Measurements from ENCODE around the gene APBB2. TPM values are rescaled to one million over a fixed set of nuclear protein-coding genes. Genes with fewer than 3 reads are reported as not detected.

APBB2 gene
- total RNA-seq, 3 donors from 2014 or later (not counting 1 experiment from before 2014, with no cell fraction given) = 0.38 to 0.48 TPM; not detected in 1

DNA sequence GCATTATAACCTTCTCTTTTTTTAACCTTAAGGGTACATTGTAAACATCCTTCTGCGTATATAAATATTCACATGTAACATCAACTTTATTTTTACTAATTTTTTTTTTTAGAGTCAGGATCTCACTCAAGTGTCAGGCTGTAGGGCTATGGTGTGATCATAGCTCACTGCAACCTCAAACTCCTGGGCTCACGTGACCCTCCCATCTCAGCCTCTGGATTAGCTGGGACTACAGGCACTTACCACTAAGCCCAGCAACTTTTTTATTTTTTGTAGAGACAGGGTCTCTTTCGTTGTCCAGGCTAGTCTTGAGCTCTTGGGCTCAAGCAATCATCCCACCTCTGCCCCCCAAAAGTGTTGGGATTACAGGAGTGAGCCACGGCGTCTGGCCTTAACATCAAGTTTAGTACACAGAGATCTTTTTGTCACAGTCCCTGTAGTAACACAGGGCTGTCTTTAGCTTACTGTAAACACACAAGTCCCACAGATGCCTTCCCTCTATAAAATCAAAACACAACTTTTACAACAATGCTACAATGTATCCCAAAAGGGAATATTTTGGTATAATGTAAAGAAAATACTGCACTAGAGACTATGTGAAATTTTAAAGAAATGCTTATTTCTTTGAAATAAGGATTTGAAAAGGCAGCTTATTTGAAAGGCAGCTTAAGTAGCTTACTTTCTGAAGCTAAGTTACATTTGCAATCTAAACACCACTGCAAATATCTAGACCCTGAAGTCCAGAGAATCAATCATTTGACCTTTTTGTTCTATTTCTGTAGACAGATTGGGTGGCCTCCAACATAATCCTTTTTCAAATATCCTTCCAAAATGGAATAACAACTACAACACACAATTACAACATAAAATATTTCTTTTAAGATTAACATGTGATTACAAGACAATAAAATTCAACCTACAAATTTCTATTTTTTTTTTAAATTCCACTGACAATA is 116.0 kb downstream of the APBB2 start:
- no peaks in the 10 kb centered on the region for H3K4me1 ChIP-seq (ENCODE audit: control insufficient read depth, insufficient read depth, low read length)
- intact Hi-C loops (cut with micrococcal nuclease) = no loop called here
- H3K9me3 ChIP-seq (ENCODE audit: control insufficient read depth, insufficient read depth, low read length) = no peaks in the 10 kb centered on the region
- no peaks in the 10 kb centered on the region for H3K36me3 ChIP-seq (ENCODE audit: control insufficient read depth, insufficient read depth, low read length)
- H3K27me3 ChIP-seq (ENCODE audit: control insufficient read depth, insufficient read depth, low read length) = no peaks in the 10 kb centered on the region
- no peak for DNase-seq
- no peak overlapping the region for H3K27ac Mint-ChIP-seq
- H3K4me1 Mint-ChIP-seq = no peaks in the 10 kb centered on the region
- H3K36me3 Mint-ChIP-seq = no peaks in the 10 kb centered on the region
- no peak for ATAC-seq
- TF ChIP-seq, protein P1, sequence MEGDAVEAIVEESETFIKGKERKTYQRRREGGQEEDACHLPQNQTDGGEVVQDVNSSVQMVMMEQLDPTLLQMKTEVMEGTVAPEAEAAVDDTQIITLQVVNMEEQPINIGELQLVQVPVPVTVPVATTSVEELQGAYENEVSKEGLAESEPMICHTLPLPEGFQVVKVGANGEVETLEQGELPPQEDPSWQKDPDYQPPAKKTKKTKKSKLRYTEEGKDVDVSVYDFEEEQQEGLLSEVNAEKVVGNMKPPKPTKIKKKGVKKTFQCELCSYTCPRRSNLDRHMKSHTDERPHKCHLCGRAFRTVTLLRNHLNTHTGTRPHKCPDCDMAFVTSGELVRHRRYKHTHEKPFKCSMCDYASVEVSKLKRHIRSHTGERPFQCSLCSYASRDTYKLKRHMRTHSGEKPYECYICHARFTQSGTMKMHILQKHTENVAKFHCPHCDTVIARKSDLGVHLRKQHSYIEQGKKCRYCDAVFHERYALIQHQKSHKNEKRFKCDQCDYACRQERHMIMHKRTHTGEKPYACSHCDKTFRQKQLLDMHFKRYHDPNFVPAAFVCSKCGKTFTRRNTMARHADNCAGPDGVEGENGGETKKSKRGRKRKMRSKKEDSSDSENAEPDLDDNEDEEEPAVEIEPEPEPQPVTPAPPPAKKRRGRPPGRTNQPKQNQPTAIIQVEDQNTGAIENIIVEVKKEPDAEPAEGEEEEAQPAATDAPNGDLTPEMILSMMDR (IDR thresholded peaks at IDR 0.05) = no peak
- H3K4me3 Mint-ChIP-seq = no peak overlapping the region
- no peak overlapping the region for H3K4me3 ChIP-seq (ENCODE audit: low read length)
- no peak overlapping the region for H3K27ac ChIP-seq (ENCODE audit: low read length)
- 83% methylated on average over 4 of the region's 5 CpGs for WGBS (ENCODE audit: insufficient coverage)
- no peaks in the 10 kb centered on the region for H3K27me3 Mint-ChIP-seq (ENCODE audit: low read depth in 2 of 2)
- H3K9me3 Mint-ChIP-seq = no peaks in the 10 kb centered on the region

DNA sequence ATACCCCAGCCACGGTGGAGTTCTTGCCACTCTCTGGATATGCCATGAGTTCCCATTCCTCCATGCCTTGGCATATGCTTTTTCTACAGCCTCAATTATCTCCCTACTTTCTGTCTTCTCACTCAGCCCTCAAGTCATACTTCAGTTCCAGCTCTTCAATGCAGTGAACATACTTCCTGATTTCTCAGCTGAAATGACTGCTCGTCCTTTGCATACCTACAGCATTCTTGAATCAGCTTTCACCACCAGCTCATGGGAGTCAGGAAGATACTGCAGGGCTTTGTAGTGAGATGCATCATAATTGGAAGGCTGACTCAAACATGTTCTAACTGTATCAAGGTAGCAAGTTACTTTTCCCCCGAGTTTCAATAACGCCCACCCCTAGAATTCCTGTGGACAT is 118.4 kb downstream of the APBB2 start:
- no peaks in the 10 kb centered on the region for H3K27me3 Mint-ChIP-seq (ENCODE audit: low read depth in 2 of 2)
- no peak for DNase-seq
- Histone ChIP-seq H3K27me3 (ENCODE audit: control insufficient read depth, insufficient read depth, low read length) (no peaks in the 10 kb centered on the region), H3K27ac (ENCODE audit: low read length) (no peak overlapping the region), H3K4me3 (ENCODE audit: low read length) (no peak overlapping the region), H3K9me3 (ENCODE audit: control insufficient read depth, insufficient read depth, low read length) (no peaks in the 10 kb centered on the region), H3K4me1 (ENCODE audit: control insufficient read depth, insufficient read depth, low read length) (no peaks in the 10 kb centered on the region), H3K36me3 (ENCODE audit: control insufficient read depth, insufficient read depth, low read length) (no peaks in the 10 kb centered on the region)
- intact Hi-C loops (cut with micrococcal nuclease) = no loop called here
- no peak overlapping the region for H3K4me3 Mint-ChIP-seq
- TF ChIP-seq, protein P1 (IDR thresholded peaks at IDR 0.05) = no peak
- no peak overlapping the region for H3K27ac Mint-ChIP-seq
- no peaks in the 10 kb centered on the region for H3K36me3 Mint-ChIP-seq
- no peaks in the 10 kb centered on the region for H3K9me3 Mint-ChIP-seq
- no peaks in the 10 kb centered on the region for H3K4me1 Mint-ChIP-seq
- ATAC-seq = no peak
- 83% methylated on average over 4 of the region's 4 CpGs for WGBS (ENCODE audit: insufficient coverage)

DNA sequence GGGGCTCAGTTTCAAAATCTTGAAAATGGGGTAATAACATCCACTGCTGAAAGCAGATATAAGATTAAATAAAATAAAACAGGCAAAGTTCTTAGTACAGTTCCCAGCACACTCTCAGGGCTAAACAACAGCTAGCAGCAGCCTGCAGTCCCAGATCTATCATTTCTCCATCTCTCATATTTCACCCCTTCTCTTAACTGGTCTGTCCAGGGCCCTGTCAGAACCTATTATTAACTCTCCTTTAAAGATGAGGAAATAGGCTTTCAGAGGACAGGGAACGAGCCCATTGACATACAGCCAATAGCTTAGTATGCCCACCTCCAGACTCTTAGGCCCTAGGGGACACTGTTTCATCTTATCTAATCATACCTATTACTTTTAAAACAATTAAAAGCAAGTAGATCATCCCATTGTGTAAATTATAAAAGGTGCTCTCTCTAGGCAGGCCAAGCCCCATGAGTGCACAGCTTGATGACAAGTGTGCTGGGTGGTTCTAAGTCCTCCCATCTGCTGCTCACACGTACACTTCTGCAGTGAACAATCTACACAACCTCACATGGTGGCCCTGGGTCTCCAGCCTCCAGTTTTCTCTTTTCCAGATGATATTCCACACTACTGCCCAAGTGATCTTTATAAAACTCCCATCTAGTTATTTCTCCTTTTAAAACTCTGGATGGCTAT is 119.0 kb downstream of the APBB2 start:
- Histone ChIP-seq H3K4me3 (ENCODE audit: low read length) (no peak overlapping the region), H3K27ac (ENCODE audit: low read length) (no peak overlapping the region), H3K27me3 (ENCODE audit: control insufficient read depth, insufficient read depth, low read length) (no peaks in the 10 kb centered on the region), H3K4me1 (ENCODE audit: control insufficient read depth, insufficient read depth, low read length) (no peaks in the 10 kb centered on the region), H3K9me3 (ENCODE audit: control insufficient read depth, insufficient read depth, low read length) (no peaks in the 10 kb centered on the region), H3K36me3 (ENCODE audit: control insufficient read depth, insufficient read depth, low read length) (no peaks in the 10 kb centered on the region)
- no peak overlapping the region for H3K4me3 Mint-ChIP-seq
- intact Hi-C loops (cut with micrococcal nuclease) = no loop called here
- WGBS (ENCODE audit: insufficient coverage) = 93% methylated on average over 2 of the region's 2 CpGs
- no peaks in the 10 kb centered on the region for H3K36me3 Mint-ChIP-seq
- H3K4me1 Mint-ChIP-seq = no peaks in the 10 kb centered on the region
- ATAC-seq (no peak), DNase-seq (no peak)
- TF ChIP-seq, protein P1 (IDR thresholded peaks at IDR 0.05) = no peak
- no peaks in the 10 kb centered on the region for H3K27me3 Mint-ChIP-seq (ENCODE audit: low read depth in 2 of 2)
- no peak overlapping the region for H3K27ac Mint-ChIP-seq
- H3K9me3 Mint-ChIP-seq = no peaks in the 10 kb centered on the region

Data from natural killer cell (primary cell).